ENCODE data around the gene MRPL53. TPM values are rescaled to one million over a fixed set of nuclear protein-coding genes. Genes with fewer than 3 reads are reported as not detected.

Gene MRPL53
- total and polyA plus RNA-seq, 2 of the 8 experiments (the other 6 are each of a cell fraction or from before 2014, with no cell fraction given), result 36.6 to 46.3 TPM

- POLR2A ChIA-PET (ENCODE audit: partially characterized antibody), result interaction anchor here (0.8 to 7.3 kb wide), 17 partner anchors 9 to 90 kb away, joined by 3 to 85 read pairs (median 5); partner anchors contain the start of genes AUP1, C2orf81, DOK1 and HTRA2
- H4K5ac ChIP-seq (ENCODE audit: insufficient read length, low read depth, low read length), result no peak overlapping the region
- no peak for FAIRE-seq
Observed at GRCh38 chr2:74481431-74481830, 9.0 kb upstream of the MRPL53 start.

More at GRCh38 chr2:74481431-74481830, 9.0 kb upstream of the MRPL53 start:
- H3K23me2 ChIP-seq (ENCODE audit: low read depth, low read length), result peaks cover 9% of the 10 kb centered on the region; the same call in 1 of the 2 replicates
- no peak overlapping the region for H3K56ac ChIP-seq (replicated peaks; ENCODE audit: insufficient read length, low read depth, low read length)
- H2BK5ac ChIP-seq (ENCODE audit: low read depth, low read length), result no peak overlapping the region
- no peak for DNase-seq (ENCODE audit: low read depth in 1 of 2, low spot score in 2 of 2)
- H3K9me3 ChIP-seq (ENCODE audit: insufficient read depth in 2 of 2, low read depth in 1 of 2, low read length in 1 of 2), result no peaks in the 10 kb centered on the region
- H2BK12ac ChIP-seq (ENCODE audit: low read depth, low read length), result no peak overlapping the region
- CTCF ChIA-PET (ENCODE audit: partially characterized antibody), result interaction anchor here (0.6 to 8.0 kb wide), 15 partner anchors 8 to 107 kb away, joined by 3 to 73 read pairs (median 4); partner anchors contain the start of genes AUP1, HTRA2, INO80B and MOGS
- H3K4me2 ChIP-seq (ENCODE audit: insufficient read depth in 1 of 2, low read depth in 2 of 2, low read length in 2 of 2), result peak overlapping the region; percentile 98 to 100
- H3K9ac ChIP-seq (replicated peaks in 1 of 4; ENCODE audit: extremely low read depth in 1 of 4, low read depth in 3 of 4, low read length in 3 of 4), result peak overlapping the region in 1 of 4 experiments; percentile 35; a peak in 2 of 7 replicates
- H3K4me3 ChIP-seq (ENCODE audit: extremely low read depth in 1 of 4, insufficient read depth in 2 of 4, low read depth in 3 of 4, low read length in 4 of 4), result peak overlapping the region; percentile 69 to 99 (median 93); a peak in 7 of 8 replicates
- no peak overlapping the region for H2AFZ ChIP-seq (ENCODE audit: low read length)
- H2AK5ac ChIP-seq (ENCODE audit: low read depth, low read length), result no peak overlapping the region
- H3K4ac ChIP-seq (replicated peaks; ENCODE audit: insufficient read length, low read depth, low read length), result no peak overlapping the region
- H3K36me3 ChIP-seq (ENCODE audit: control insufficient read depth in 2 of 4, insufficient read depth in 4 of 4, low read length in 3 of 4), result peaks cover 0 to 6% (median 2%) of the 10 kb centered on the region in 4 experiments; a peak in 5 of 8 replicates
- H4K91ac ChIP-seq (replicated peaks; ENCODE audit: insufficient read length, low read length), result no peak overlapping the region
- H3K14ac ChIP-seq (ENCODE audit: insufficient read length), result no peak overlapping the region
- no peak overlapping the region for H2BK20ac ChIP-seq (ENCODE audit: low read length)
- peaks cover 0 to 9% of the 10 kb centered on the region in 2 experiments; a peak in 1 of 4 replicates for H3K79me2 ChIP-seq (ENCODE audit: control insufficient read depth in 1 of 2, insufficient read depth in 2 of 2, low read length in 2 of 2)
- no peaks in the 10 kb centered on the region; a peak in 1 of 7 replicates for H3K27me3 ChIP-seq (replicated peaks in 1 of 4; ENCODE audit: control insufficient read depth in 3 of 4, extremely low read depth in 1 of 4, insufficient read depth in 3 of 4, low read length in 3 of 4)
- H3K79me1 ChIP-seq (ENCODE audit: low read depth, low read length), result no peaks in the 10 kb centered on the region; the same call in 1 of the 2 replicates
- peaks cover 4 to 9% of the 10 kb centered on the region in 2 experiments for H4K20me1 ChIP-seq (replicated peaks in 1 of 2; ENCODE audit: control insufficient read depth in 1 of 2, insufficient read depth in 2 of 2, low read length in 2 of 2)
- no peak overlapping the region for H2BK15ac ChIP-seq (ENCODE audit: low read length)
- no peak for TF ChIP-seq SP4 (IDR thresholded peaks at IDR 0.05; ENCODE audit: low read length)
- no peak for TF ChIP-seq JUND (IDR thresholded peaks at IDR 0.05; ENCODE audit: low read length)
- no peak for TF ChIP-seq SP1 (IDR thresholded peaks at IDR 0.05; ENCODE audit: low read depth, low read length)
- TF ChIP-seq SAP30 (IDR thresholded peaks at IDR 0.05; ENCODE audit: insufficient read depth, insufficient replicate concordance, low read length), result no peak
- H3K23ac ChIP-seq (ENCODE audit: insufficient read length), result no peak overlapping the region
- peaks cover 0 to 10% (median 4%) of the 10 kb centered on the region in 4 experiments; a peak in 4 of 7 replicates for H3K4me1 ChIP-seq (replicated peaks in 1 of 4; ENCODE audit: control insufficient read depth in 3 of 4, insufficient read depth in 4 of 4, low read length in 3 of 4)
- no peak overlapping the region for H2BK120ac ChIP-seq (replicated peaks; ENCODE audit: low read depth, low read length)
- WGBS, 2 experiments (ENCODE audit: extremely low coverage in 1 of 2, insufficient coverage in 1 of 2, insufficient read length in 1 of 2, insufficient replicate concordance in 2 of 2, low coverage in 1 of 2, low lambda C conversion rate in 2 of 2, missing lambda C conversion rate in 1 of 2), result 77% methylated on average over 2 of the region's 3 CpGs; no CpG with 5 or more reads in 1 of the 2 experiments
- H3K27ac ChIP-seq (ENCODE audit: low read depth, low read length), result no peak overlapping the region
- H4K8ac ChIP-seq (ENCODE audit: extremely low read depth, insufficient read depth, low read length), result no peak overlapping the region
- no peak overlapping the region for H3K18ac ChIP-seq (ENCODE audit: extremely low read depth, low read length)
